Peyer's patch (tissue), 4 donors: Measurements from ENCODE around the gene DCDC2.

Experiments
- POLR2A ChIP-seq, 2 donors: fragments of 450-650 bp; IDR thresholded peaks; one replicate each; pipeline ENCODE4 v1.5.1; 2017; ENCODE audit warnings: antibody characterized with exemption in 2 of 2, mild to moderate bottlenecking in 2 of 2, moderate library complexity in 2 of 2
- TF ChIP-seq, protein P1 (sequence below), 6 experiments: fragments of 450-650 bp in 4 of 6; fragments of 200-600 bp in 2 of 6; sonication (generic) in 1 of 6; IDR thresholded peaks; one replicate each; pipeline ENCODE4 v1.5.1; 2017 to 2019; ENCODE audit warnings: antibody characterized with exemption in 6 of 6, mild to moderate bottlenecking in 3 of 6, moderate library complexity in 1 of 6

DNA sequence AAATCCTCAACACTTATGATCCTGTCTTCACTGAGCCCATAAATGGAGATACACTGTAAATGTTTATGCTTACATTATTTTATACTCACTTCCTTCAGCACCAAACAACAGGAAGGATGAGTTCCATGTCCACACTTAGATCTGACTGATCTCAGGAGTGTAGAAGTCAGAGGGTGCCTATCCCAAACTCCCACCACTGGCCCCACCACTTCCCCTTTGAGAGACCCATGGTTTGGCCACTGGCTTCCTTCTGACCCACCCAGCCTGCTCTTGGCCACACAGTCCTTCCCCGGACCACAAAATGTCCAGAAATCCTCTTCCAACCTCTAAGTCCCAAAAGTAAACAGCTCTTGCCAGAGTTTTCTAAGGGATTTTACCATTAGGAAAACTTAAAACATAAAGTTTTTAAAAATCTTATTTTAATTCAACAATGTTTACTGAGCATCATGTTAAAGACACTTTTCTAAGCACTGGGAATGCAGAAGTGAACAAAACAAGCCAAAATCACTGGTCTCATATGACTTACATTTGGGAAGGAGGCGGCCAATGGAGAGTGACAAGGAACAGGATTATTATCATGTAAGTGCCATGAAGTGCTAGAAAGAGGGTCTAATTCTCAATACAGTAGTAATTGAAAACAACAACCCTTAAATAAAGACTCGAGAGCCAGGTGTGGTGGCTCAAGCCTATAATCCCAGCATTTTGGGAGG is 128.0 kb downstream of the DCDC2 start:
- TF ChIP-seq, protein P1, sequence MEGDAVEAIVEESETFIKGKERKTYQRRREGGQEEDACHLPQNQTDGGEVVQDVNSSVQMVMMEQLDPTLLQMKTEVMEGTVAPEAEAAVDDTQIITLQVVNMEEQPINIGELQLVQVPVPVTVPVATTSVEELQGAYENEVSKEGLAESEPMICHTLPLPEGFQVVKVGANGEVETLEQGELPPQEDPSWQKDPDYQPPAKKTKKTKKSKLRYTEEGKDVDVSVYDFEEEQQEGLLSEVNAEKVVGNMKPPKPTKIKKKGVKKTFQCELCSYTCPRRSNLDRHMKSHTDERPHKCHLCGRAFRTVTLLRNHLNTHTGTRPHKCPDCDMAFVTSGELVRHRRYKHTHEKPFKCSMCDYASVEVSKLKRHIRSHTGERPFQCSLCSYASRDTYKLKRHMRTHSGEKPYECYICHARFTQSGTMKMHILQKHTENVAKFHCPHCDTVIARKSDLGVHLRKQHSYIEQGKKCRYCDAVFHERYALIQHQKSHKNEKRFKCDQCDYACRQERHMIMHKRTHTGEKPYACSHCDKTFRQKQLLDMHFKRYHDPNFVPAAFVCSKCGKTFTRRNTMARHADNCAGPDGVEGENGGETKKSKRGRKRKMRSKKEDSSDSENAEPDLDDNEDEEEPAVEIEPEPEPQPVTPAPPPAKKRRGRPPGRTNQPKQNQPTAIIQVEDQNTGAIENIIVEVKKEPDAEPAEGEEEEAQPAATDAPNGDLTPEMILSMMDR (IDR thresholded peaks at IDR 0.05), result no peak
- no peak for TF ChIP-seq POLR2A (IDR thresholded peaks at IDR 0.05)
